Nephron (organoid): Measurements from ENCODE around the gene CRHR2.

Experiments
- H3K27ac Mint-ChIP-seq, 3 experiments: 2 replicates each; pipeline ENCODE4 v1.8.0; 2020; ENCODE audit warnings: mixed read lengths in 3 of 3, mild to moderate bottlenecking in 2 of 3, moderate library complexity in 1 of 3
- H3K27me3 Mint-ChIP-seq: 2 replicates; pipeline ENCODE4 v1.8.0; 2021; ENCODE audit warnings: low read depth, mild to moderate bottlenecking, moderate library complexity, mixed read lengths
- H3K36me3 Mint-ChIP-seq: 2 replicates; pipeline ENCODE4 v1.8.0; 2020; ENCODE audit warnings: low read depth, mixed read lengths
- H3K4me1 Mint-ChIP-seq: 2 replicates; pipeline ENCODE4 v1.8.0; 2020; ENCODE audit warnings: mixed read lengths
- H3K4me3 Mint-ChIP-seq, 3 experiments: 2 replicates each; pipeline ENCODE4 v1.8.0; 2020; ENCODE audit warnings: mild to moderate bottlenecking in 3 of 3, mixed read lengths in 3 of 3, moderate library complexity in 2 of 3
- H3K9me3 Mint-ChIP-seq: 2 replicates; pipeline ENCODE4 v1.8.0; 2020; ENCODE audit warnings: mixed read lengths
- TF ChIP-seq, protein P1 (sequence below), 3 experiments: fragments of 200-600 bp; sonication (generic); IDR thresholded peaks; one replicate each; pipeline ENCODE4 v1.5.0; 2021; ENCODE audit warnings: antibody characterized with exemption in 3 of 3; ENCODE audit not compliant: unreplicated experiment in 3 of 3

Gene CRHR2

DNA sequence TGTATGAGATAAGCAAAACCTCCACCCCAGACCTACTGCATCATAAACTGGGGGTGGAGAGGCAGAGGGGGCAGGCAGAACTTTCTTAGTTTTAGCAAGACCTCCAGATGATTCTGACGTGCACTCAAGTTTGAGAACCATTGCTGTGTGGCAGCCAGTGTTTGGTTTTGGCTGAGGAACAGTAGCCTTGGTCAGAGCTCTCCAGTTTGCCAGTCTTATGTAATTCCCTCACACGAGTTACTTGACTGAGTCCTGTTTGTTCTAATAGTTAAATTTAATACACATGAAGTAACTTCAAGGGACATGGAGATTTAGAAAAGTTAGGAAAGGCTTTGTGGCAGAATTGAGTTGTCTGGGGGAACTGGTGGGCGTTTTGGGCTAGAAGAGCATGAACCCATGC lies 49.0 kb downstream of the CRHR2 start:
- Mint-ChIP-seq H3K27me3 (no peaks in the 10 kb centered on the region), H3K27ac (no peak overlapping the region), H3K36me3 (peaks cover 63% of the 10 kb centered on the region), H3K9me3 (no peaks in the 10 kb centered on the region), H3K4me1 (no peaks in the 10 kb centered on the region), H3K4me3 (no peak overlapping the region)
- TF ChIP-seq, protein P1, sequence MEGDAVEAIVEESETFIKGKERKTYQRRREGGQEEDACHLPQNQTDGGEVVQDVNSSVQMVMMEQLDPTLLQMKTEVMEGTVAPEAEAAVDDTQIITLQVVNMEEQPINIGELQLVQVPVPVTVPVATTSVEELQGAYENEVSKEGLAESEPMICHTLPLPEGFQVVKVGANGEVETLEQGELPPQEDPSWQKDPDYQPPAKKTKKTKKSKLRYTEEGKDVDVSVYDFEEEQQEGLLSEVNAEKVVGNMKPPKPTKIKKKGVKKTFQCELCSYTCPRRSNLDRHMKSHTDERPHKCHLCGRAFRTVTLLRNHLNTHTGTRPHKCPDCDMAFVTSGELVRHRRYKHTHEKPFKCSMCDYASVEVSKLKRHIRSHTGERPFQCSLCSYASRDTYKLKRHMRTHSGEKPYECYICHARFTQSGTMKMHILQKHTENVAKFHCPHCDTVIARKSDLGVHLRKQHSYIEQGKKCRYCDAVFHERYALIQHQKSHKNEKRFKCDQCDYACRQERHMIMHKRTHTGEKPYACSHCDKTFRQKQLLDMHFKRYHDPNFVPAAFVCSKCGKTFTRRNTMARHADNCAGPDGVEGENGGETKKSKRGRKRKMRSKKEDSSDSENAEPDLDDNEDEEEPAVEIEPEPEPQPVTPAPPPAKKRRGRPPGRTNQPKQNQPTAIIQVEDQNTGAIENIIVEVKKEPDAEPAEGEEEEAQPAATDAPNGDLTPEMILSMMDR (IDR thresholded peaks at IDR 0.05; ENCODE audit: unreplicated experiment in 3 of 3), result no peak

DNA sequence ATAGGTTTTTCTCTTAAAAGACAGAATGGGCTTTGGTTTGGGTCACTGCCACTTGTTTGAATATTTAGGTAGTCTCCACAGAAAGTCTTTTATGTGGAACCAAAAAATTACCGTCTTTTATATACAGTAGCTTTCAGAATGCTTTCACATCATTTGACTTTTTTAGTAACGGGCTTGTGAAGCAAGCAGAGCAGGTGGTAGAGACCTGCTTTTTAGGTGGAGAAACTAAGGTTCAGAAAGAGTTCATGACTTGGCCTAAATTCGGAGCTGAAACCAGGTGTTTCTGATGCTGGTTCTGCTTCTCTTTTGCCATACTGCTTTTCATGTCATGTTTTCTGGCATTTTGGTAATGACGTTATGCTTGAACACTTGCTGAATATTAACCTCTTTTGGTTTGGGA lies 51.3 kb downstream of the CRHR2 start:
- no peaks in the 10 kb centered on the region for H3K27me3 Mint-ChIP-seq
- H3K27ac Mint-ChIP-seq, result no peak overlapping the region
- TF ChIP-seq, protein P1 (IDR thresholded peaks at IDR 0.05; ENCODE audit: unreplicated experiment in 3 of 3), result no peak
- peaks cover 72% of the 10 kb centered on the region for H3K36me3 Mint-ChIP-seq
- no peaks in the 10 kb centered on the region for H3K9me3 Mint-ChIP-seq
- H3K4me1 Mint-ChIP-seq, result no peaks in the 10 kb centered on the region
- H3K4me3 Mint-ChIP-seq, result no peak overlapping the region

DNA sequence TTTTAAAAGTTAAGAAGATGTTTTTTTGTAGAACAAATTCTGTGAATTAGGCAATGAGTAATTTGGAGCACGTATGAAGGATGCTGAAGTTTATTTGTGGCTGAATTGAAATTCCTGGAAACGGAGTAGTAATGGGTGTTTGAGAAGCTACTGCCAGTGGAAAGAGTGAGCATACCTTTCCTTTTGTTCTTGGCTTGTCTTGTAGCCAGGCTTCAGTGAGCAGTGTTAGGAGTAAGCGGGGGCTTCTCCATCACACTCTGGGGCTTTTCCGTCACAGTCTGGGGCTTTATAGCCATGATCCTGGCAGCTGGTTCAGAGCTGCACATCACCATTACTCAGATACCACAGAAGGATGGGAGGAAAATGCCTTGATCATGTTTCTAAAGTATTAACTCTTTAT lies 55.2 kb downstream of the CRHR2 start:
- TF ChIP-seq, protein P1 (IDR thresholded peaks at IDR 0.05; ENCODE audit: unreplicated experiment in 3 of 3), result no peak
- H3K4me3 Mint-ChIP-seq, result no peak overlapping the region
- H3K27ac Mint-ChIP-seq, result no peak overlapping the region
- no peaks in the 10 kb centered on the region for H3K9me3 Mint-ChIP-seq
- H3K36me3 Mint-ChIP-seq, result peaks cover 66% of the 10 kb centered on the region
- H3K4me1 Mint-ChIP-seq, result no peaks in the 10 kb centered on the region
- H3K27me3 Mint-ChIP-seq, result no peaks in the 10 kb centered on the region

DNA sequence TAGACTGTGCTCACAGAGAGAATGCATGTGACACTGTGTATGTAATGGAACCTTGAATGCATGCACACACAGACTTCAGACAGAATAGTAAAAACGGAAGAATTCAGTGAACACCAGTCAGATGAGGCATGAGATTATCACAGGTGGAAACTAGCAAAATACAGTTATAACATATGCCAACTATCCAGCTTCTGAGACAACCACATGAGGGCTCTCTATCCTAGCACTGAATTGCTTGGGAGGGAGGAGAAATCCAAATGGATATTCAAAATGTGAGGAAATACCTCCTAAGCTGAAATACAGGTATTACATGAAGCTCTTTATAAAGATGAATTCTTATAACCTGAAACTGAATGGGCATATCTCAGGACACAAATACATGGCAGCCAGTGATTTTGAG lies 57.0 kb downstream of the CRHR2 start:
- Mint-ChIP-seq H3K27me3 (no peaks in the 10 kb centered on the region), H3K4me3 (no peak overlapping the region), H3K27ac (no peak overlapping the region), H3K9me3 (no peaks in the 10 kb centered on the region), H3K4me1 (no peaks in the 10 kb centered on the region), H3K36me3 (peaks cover 69% of the 10 kb centered on the region)
- TF ChIP-seq, protein P1 (IDR thresholded peaks at IDR 0.05; ENCODE audit: unreplicated experiment in 3 of 3), result no peak

DNA sequence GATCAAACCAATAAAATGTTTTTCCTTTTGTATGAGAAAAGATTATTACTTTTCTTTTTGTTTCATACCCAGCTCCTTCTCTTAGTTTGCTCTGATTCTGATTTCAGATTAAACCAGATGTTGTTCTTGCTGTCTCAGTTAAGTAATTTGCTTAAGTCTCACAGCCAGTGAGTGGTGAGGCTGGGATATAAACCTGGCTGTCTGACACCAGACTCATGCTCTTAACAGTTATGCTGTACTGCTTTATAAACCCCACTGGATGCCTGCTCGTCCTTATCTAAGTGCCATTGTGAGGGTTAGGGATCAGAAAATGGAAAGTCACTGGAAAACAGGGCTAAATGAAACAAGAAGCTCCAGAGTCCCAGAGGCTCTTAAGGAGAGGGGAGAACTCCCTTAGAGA lies 63.3 kb downstream of the CRHR2 start:
- Mint-ChIP-seq H3K9me3 (no peaks in the 10 kb centered on the region), H3K4me1 (no peaks in the 10 kb centered on the region), H3K27me3 (no peaks in the 10 kb centered on the region), H3K4me3 (no peak overlapping the region), H3K27ac (no peak overlapping the region), H3K36me3 (peaks cover 72% of the 10 kb centered on the region)
- TF ChIP-seq, protein P1 (IDR thresholded peaks at IDR 0.05; ENCODE audit: unreplicated experiment in 3 of 3), result no peak

DNA sequence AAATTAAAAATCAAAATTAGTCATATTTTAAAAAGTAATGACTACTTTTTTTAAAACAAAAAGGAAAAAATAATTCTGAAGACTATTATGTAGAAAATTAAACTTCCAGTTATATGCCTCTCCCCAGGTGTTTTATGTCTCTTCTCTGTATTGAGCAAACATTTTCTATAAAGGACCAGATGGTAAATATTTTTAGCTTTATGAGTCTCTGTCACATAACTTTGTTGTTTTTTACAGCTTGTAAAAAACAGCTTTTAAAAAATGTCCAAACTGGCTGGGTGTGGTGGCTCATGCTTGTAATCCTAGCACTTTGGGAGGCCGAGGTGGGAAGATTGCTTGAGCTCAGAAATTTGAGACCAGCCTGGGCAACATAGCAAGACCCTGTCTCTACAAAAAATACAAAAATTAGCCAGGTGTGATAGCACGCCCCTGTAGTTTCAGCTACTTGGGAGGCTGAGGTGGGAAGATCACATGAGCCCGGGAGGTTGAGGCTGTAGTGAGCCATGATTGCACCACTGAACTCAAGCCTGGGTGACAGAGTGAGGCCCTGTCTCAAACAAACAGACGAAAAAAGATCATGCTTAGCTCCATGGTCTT lies 64.1 kb downstream of the CRHR2 start:
- Mint-ChIP-seq H3K36me3 (peaks cover 72% of the 10 kb centered on the region), H3K27ac (no peak overlapping the region), H3K4me3 (no peak overlapping the region), H3K9me3 (no peaks in the 10 kb centered on the region), H3K27me3 (no peaks in the 10 kb centered on the region), H3K4me1 (no peaks in the 10 kb centered on the region)
- TF ChIP-seq, protein P1 (IDR thresholded peaks at IDR 0.05; ENCODE audit: unreplicated experiment in 3 of 3), result no peak
